ENCODE measurements around the gene IKBKE. TPM values are rescaled to one million over a fixed set of nuclear protein-coding genes. Genes with fewer than 3 reads are reported as not detected.

Gene IKBKE
- total RNA-seq, 1 donor from 2014 or later: 33.9 TPM

DNA sequence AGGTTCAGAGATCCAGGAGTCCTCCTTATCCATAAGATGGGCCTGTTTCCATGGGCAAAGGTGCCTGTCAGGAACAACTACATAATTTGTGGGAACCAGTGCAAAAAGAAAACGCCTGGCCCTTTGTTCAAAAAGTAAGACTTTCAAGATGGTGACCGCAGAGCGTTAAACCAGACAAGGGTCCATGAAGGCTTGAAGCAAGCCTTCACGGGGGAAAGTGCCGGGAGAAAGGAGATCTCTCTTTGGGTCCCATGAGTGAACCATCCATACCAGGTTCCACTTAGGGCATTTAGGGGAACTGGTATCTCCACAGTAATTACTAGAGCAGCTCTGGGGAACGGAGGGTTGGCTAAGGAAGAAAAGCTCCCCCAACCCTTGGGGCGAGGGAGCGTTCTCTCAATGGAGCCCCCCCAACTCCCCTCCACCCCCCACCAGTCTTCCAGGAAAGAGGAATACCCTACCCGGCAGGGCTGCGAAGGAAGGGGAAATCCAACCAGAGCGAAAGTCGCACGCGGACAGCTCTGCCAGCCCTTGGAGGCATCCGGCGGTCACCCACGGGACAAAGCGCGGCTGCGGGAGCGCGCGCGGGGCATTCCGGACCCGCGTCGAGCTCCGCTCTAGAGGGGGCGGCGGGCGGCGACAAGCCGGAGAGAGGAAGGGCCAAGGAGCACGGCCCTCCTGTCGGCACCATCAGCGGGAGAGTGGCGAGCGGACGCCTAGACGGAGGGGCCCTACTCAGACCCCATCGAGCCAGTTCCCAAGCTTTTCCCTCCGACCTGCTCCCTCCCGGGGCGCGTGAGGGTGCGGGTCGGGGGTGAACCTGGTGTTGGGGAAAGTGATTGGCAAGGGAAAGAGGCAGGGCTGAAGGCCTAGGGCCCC lies 36.4 kb downstream of the IKBKE start:
- Mint-ChIP-seq H3K4me1 (ENCODE audit: low read depth) (peaks cover 30% of the 10 kb centered on the region), H3K27ac (no peak overlapping the region), H3K4me3 (ENCODE audit: low read depth) (peak overlapping the region; percentile 75), H3K27me3 (ENCODE audit: low read depth) (peaks cover 18% of the 10 kb centered on the region), H3K9me3 (no peaks in the 10 kb centered on the region), H3K36me3 (ENCODE audit: low read depth) (peaks cover 6% of the 10 kb centered on the region)
- intact Hi-C loops (cut with micrococcal nuclease): loop anchor here (1.0 to 5.0 kb wide), 4 partner anchors 39 to 156 kb away; no protein-coding TSS in a partner anchor
- no peak for DNase-seq (ENCODE audit: low spot score)

DNA sequence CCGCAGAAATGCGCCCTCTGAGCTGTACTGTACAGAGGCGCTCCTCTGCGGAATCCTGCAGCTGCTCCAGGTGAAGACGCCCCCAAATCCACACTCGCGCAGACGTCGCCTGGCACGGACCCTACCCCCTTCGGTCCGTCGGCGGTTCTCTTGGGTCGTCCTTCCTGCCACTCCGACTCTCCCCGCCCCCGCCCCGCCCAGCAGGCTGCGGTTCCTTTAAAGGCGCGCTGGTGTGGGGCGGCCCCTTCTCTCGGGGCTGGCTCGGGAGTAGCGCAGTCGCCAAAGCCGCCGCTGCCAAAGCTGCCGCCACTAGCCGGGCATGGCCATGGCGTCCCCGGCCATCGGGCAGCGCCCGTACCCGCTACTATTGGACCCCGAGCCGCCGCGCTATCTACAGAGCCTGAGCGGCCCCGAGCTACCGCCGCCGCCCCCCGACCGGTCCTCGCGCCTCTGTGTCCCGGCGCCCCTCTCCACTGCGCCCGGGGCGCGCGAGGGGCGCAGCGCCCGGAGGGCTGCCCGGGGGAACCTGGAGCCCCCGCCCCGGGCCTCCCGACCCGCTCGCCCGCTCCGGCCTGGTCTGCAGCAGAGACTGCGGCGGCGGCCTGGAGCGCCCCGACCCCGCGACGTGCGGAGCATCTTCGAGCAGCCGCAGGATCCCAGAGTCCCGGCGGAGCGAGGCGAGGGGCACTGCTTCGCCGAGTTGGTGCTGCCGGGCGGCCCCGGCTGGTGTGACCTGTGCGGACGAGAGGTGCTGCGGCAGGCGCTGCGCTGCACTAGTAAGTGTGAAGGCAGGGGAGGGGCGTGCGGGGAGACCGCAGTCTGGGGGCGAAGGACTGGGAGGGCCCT lies 37.2 kb downstream of the IKBKE start, which contains the start of gene RASSF5:
Gene RASSF5, plus strand, starts transcription at position 248 of the 846 bp plus-strand sequence. Its CDS starts 72 bp downstream, at position 320.
- intact Hi-C loops (cut with micrococcal nuclease): loop anchor here (1.0 to 5.0 kb wide), 4 partner anchors 40 to 155 kb away; no protein-coding TSS in a partner anchor
- Mint-ChIP-seq H3K27ac (no peak within 1 kb of the TSS), H3K4me3 (ENCODE audit: low read depth) (peak within 1 kb of the TSS; percentile 75), H3K27me3 (ENCODE audit: low read depth) (peaks cover 18% of the 10 kb centered on the region), H3K9me3 (no peaks in the 10 kb centered on the region), H3K36me3 (ENCODE audit: low read depth) (peaks cover 6% of the 10 kb centered on the region), H3K4me1 (ENCODE audit: low read depth) (peaks cover 30% of the 10 kb centered on the region)
- DNase-seq (ENCODE audit: low spot score): peak; percentile 74

DNA sequence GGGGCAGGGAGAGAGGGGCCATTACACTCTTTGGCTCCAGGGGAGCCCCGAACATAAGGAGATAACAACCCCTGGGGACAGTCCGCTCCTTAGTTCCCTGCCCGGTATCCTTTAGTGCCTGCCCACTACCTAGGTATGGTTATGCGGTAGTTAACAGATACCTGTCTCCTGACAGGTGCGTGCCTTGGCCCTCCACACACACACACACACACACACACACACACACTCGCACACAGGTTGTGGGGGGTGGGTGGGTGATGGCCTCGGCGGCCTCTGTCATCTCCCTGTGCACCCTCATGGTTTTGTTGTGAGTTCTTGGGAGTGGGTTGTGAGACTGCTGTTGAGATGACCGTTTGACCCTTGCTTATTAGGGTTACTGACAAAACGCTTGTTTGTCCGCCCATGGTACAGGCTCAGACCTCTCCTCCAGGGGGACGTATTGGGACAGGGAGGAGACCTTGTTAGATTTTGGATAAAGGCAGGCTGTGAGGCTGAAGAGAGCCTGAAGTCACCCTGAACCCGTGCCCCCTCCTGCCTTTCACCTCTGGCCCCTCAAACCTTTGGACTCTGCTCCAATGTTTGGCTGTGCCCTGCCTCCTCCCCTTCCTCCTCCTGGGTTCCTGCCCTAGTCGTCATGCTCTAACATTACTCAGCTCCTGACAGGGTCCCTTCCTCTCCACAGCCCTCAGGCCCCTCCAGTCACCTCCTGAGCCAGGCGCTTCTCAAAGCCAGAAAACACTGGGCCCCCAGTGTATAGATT lies 38.0 kb downstream of the IKBKE start:
- Mint-ChIP-seq H3K36me3 (ENCODE audit: low read depth) (peaks cover 4% of the 10 kb centered on the region), H3K4me3 (ENCODE audit: low read depth) (peak overlapping the region; percentile 48), H3K9me3 (no peaks in the 10 kb centered on the region), H3K4me1 (ENCODE audit: low read depth) (peaks cover 28% of the 10 kb centered on the region), H3K27ac (no peak overlapping the region), H3K27me3 (ENCODE audit: low read depth) (peaks cover 18% of the 10 kb centered on the region)
- no peak for DNase-seq (ENCODE audit: low spot score)
- intact Hi-C loops (cut with micrococcal nuclease): loop anchor here (5.0 kb wide), 2 partner anchors 41 to 154 kb away; no protein-coding TSS in a partner anchor

DNA sequence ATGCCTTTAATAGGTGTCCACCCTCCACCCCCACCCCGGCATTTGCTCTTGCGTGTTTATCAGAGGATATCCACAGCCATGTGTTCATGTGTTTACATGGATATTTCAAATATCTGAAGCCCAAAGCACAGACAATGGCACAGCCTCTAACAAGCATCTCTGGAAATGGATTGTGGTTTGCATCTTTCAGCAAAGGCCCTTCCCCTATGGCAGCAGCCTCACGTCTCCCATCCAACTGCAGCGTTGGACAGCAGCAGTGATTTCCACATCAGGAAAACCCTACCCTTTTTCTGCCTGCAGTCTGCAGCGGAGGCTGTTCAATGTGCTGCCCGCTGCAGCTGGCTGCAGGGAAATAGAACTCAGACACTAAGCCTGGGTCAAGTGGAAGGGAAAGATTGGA lies 38.7 kb downstream of the IKBKE start:
- DNase-seq (ENCODE audit: low spot score): no peak
- peaks cover 2% of the 10 kb centered on the region for H3K36me3 Mint-ChIP-seq (ENCODE audit: low read depth)
- peaks cover 21% of the 10 kb centered on the region for H3K4me1 Mint-ChIP-seq (ENCODE audit: low read depth)
- H3K27ac Mint-ChIP-seq: no peak overlapping the region
- peak overlapping the region; percentile 48 for H3K4me3 Mint-ChIP-seq (ENCODE audit: low read depth)
- intact Hi-C loops (cut with micrococcal nuclease): loop anchor here (5.0 kb wide), 2 partner anchors 42 to 153 kb away; no protein-coding TSS in a partner anchor
- peaks cover 18% of the 10 kb centered on the region for H3K27me3 Mint-ChIP-seq (ENCODE audit: low read depth)
- no peaks in the 10 kb centered on the region for H3K9me3 Mint-ChIP-seq

DNA sequence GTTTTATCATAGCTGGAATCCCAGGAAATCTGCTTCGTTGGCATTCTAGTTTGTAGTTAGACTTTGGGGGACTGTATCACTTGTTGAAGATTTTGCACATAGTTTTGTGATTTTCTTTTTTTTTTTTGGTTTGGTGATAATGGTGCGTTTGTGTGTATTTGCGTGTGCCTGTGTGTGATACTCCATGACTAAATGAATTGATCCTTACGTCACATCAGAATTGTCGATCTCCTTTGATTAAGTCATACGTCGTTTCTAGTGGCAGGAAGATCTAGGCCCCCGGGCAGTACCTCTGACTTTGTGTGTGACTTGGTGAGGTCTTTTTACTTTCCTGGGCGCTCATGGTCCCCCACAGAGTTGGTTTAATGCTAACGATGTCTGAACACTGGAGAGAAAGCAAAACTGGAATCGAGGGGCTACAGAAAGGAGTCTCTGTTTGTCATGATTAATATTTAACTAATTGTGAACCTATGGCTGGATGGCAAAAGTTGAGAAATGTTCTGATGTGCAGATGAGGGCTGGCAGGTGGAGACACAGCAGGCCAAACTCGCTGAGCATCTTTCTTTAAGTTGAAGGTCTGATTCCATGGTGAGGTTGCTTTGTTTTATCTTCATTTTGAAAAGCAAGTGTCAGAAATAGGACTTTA lies 39.5 kb downstream of the IKBKE start:
- no peaks in the 10 kb centered on the region for H3K9me3 Mint-ChIP-seq
- intact Hi-C loops (cut with micrococcal nuclease): loop anchor here (5.0 kb wide), 2 partner anchors 42 to 153 kb away; no protein-coding TSS in a partner anchor
- peaks cover 15% of the 10 kb centered on the region for H3K4me1 Mint-ChIP-seq (ENCODE audit: low read depth)
- H3K4me3 Mint-ChIP-seq (ENCODE audit: low read depth): no peak overlapping the region
- peaks cover 18% of the 10 kb centered on the region for H3K27me3 Mint-ChIP-seq (ENCODE audit: low read depth)
- no peak for DNase-seq (ENCODE audit: low spot score)
- H3K36me3 Mint-ChIP-seq (ENCODE audit: low read depth): no peaks in the 10 kb centered on the region
- no peak overlapping the region for H3K27ac Mint-ChIP-seq

DNA sequence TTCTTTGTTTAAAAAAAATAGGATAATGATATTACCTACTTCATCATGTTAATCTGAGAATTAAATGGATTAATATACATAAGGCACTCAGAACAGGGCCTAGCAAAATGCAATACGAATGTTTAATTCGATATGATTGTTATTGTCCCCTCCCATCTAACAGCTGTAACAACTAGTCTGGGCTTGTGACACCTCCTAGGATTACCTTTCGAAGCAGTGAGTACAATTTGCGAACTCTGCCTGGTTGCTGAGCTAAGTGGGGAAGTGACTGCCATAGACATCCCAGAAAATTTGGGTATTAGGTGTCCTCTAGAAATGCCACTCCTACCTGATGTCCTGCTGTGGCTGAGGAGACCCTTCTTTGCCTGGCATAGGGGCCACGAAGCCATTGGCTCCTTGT lies 40.1 kb downstream of the IKBKE start:
- Mint-ChIP-seq H3K9me3 (no peaks in the 10 kb centered on the region), H3K27me3 (ENCODE audit: low read depth) (peaks cover 19% of the 10 kb centered on the region), H3K27ac (no peak overlapping the region), H3K4me3 (ENCODE audit: low read depth) (no peak overlapping the region), H3K36me3 (ENCODE audit: low read depth) (no peaks in the 10 kb centered on the region), H3K4me1 (ENCODE audit: low read depth) (peaks cover 10% of the 10 kb centered on the region)
- DNase-seq (ENCODE audit: low spot score): no peak
- intact Hi-C loops (cut with micrococcal nuclease): no loop called here

DNA sequence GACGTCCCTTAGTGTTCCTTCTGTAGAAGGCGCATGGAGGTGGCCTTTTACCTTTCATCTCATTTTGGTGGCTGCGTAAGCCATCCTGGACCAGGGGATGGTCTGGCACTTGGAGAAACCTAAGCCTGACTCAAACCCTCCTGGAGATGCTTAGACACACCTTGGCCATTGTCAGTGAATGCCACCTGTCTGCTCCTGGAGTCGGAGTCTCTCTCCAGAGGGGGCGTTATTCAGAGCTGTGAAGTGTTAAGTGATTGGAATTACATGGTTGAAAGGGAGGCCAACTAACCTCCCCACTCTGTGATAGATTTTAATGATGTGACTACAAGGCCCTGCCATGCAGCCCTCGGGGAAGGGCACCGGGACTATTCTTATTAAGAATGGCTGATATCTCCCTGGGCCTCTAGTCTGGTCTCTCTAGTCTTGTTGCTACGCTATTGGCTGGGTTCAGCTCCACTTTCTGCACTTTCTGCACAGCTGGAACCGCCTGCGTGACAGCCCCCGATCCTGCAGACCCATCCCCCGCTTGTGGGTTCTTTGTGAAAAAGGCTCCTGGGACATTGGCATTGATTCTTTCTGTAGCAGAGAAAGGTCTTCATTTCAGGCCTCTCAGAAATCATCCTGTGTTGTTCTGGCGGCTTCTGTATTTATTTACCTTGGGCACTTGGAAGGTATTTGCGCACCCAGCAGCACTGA lies 41.2 kb downstream of the IKBKE start:
- H3K4me1 Mint-ChIP-seq (ENCODE audit: low read depth): peaks cover 2% of the 10 kb centered on the region
- no peak for DNase-seq (ENCODE audit: low spot score)
- no peak overlapping the region for H3K4me3 Mint-ChIP-seq (ENCODE audit: low read depth)
- H3K27ac Mint-ChIP-seq: no peak overlapping the region
- no peaks in the 10 kb centered on the region for H3K36me3 Mint-ChIP-seq (ENCODE audit: low read depth)
- intact Hi-C loops (cut with micrococcal nuclease): no loop called here
- H3K9me3 Mint-ChIP-seq: no peaks in the 10 kb centered on the region
- peaks cover 19% of the 10 kb centered on the region for H3K27me3 Mint-ChIP-seq (ENCODE audit: low read depth)

DNA sequence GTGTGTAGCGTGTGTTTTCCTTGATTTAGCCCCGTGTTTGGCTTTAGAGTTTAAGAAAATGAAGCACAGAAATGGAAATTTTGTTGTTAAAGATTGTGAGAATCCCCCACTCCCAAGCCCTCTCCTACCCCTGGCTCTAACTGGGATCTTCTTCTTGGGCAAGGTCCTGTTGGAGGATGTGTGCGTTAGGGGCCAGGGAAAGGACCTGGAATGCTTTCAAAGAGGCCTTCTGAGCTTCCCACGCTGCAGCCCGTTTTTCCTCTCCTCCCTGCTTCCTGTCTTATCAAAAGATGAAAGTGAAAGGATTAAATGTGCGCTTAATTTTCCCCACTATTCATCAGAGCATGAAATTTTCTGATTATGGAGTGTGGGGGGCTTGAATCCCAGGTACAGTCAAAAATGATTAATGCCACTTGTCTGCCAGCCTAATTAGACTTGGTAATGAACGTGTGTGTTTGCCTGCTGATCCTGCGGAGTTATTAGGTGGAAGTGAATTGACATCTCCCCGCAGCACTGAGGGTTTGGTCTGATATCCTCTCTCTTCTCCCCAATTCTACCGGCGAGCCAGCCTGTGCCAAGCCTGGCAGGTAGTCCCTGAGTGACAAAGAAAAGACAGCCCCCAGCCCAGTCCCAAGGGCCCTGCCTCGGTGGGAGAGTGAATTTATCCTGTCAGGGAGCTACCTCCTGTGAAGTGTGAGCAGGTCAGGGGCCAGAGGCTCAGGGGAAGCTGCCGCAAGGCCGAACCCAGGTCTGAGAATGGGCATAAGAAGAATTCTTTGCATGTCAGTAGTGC lies 42.0 kb downstream of the IKBKE start:
- peaks cover 19% of the 10 kb centered on the region for H3K27me3 Mint-ChIP-seq (ENCODE audit: low read depth)
- H3K4me3 Mint-ChIP-seq (ENCODE audit: low read depth): no peak overlapping the region
- H3K9me3 Mint-ChIP-seq: no peaks in the 10 kb centered on the region
- H3K27ac Mint-ChIP-seq: no peak overlapping the region
- H3K4me1 Mint-ChIP-seq (ENCODE audit: low read depth): peaks cover 1% of the 10 kb centered on the region
- DNase-seq (ENCODE audit: low spot score): no peak
- intact Hi-C loops (cut with micrococcal nuclease): no loop called here
- H3K36me3 Mint-ChIP-seq (ENCODE audit: low read depth): no peaks in the 10 kb centered on the region

DNA sequence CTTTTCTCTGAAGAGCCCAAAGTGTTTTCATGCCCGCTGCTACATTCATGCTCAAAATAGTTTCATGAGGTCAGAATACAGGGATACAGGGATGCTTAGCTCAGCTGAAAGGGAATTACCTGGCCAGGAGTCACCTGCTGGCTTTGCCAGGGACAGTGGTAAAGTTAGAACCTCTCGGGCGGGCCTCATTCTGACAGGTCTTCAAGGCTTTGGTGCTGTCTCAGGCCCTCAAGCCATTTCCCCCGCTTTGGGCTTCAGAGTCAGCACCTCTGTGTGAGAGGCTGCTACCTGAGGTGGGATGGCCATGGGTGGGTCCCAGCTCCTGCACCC lies 42.5 kb downstream of the IKBKE start:
- H3K4me3 Mint-ChIP-seq (ENCODE audit: low read depth): no peak overlapping the region
- intact Hi-C loops (cut with micrococcal nuclease): no loop called here
- H3K9me3 Mint-ChIP-seq: no peaks in the 10 kb centered on the region
- H3K27me3 Mint-ChIP-seq (ENCODE audit: low read depth): peaks cover 19% of the 10 kb centered on the region
- H3K36me3 Mint-ChIP-seq (ENCODE audit: low read depth): no peaks in the 10 kb centered on the region
- H3K4me1 Mint-ChIP-seq (ENCODE audit: low read depth): peaks cover 1% of the 10 kb centered on the region
- DNase-seq (ENCODE audit: low spot score): no peak
- H3K27ac Mint-ChIP-seq: no peak overlapping the region

DNA sequence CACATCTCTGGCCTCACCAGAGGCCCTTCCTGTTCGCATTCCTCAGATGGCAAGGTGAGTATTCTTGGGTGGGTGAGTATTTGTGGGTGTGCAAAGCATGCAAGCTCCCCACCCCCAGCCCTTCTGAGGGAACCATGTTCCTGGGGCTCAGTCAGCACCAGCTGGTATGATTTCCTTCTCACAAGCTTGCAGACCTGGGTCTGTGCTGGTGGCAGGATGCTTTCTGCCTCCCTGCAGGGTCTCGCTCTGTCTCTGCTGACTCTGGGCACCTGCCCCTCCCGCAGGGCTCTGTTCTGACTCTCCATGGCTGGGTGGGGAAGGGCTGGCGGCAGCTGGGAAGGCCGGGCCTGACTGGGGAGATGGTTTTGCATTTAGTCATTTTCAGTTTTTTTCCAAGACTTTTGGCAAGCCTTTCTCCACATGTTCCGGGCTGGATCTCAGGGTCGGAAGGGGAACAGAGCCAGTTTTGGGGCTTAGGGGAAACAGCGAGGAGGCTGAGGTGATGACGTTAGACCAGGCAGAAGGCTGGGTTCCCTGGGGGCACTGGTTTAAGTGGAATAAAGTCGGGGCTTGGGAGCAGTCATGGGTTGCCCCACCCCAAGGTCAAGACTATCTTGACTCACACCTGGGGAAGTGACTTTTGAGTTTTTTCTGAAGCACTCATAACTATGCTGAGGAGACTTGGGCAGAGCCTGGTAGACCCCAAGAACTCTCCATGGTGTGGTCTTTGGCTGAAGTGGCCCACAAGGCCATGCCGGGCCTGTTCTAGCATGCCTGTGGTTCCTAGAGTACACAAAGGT lies 43.2 kb downstream of the IKBKE start:
- no peak for DNase-seq (ENCODE audit: low spot score)

More for the DNA sequence above, 43.2 kb downstream of the IKBKE start:
- H3K4me1 Mint-ChIP-seq (ENCODE audit: low read depth): peaks cover 1% of the 10 kb centered on the region
- H3K27ac Mint-ChIP-seq: no peak overlapping the region
- no peaks in the 10 kb centered on the region for H3K36me3 Mint-ChIP-seq (ENCODE audit: low read depth)
- no peaks in the 10 kb centered on the region for H3K9me3 Mint-ChIP-seq
- intact Hi-C loops (cut with micrococcal nuclease): no loop called here
- peaks cover 16% of the 10 kb centered on the region for H3K27me3 Mint-ChIP-seq (ENCODE audit: low read depth)
- H3K4me3 Mint-ChIP-seq (ENCODE audit: low read depth): no peak overlapping the region
